A673 (cell line): ENCODE measurements around the gene NLRX1. TPM values are rescaled to one million over a fixed set of nuclear protein-coding genes. Genes with fewer than 3 reads are reported as not detected.

Experiments
- BruUV-seq: library from RNA; stranded (reverse); fragments of 400-500 nt; replicated peaks from 2 replicates; lab custom pipeline; 2021; lab: Mats Ljungman, UMichigan
- CTCF ChIA-PET: fragments of 300-600 bp; sonication (Branson Sonifier 250); formaldehyde crosslinking; loops from one replicate; lab custom pipeline; 2022; ENCODE audit warnings: antibody characterized with exemption; lab: Charles Lee
- POLR2A ChIA-PET: fragments of 300-600 bp; sonication (Branson Sonifier 250); formaldehyde crosslinking; loops from one replicate; lab custom pipeline; 2022; ENCODE audit warnings: antibody characterized with exemption; ENCODE audit not compliant: low non-redundant PET; lab: Charles Lee
- DNase-seq: peaks from one replicate; pipeline ENCODE4 v3.0.0-alpha.2; 2015; ENCODE audit warnings: low spot score
- H3K27ac ChIP-seq: fragments of 200-600 bp; sonication (generic); 2 replicates; pipeline ENCODE4 v1.5.1; 2016; ENCODE audit warnings: mixed run types, low read depth, mild to moderate bottlenecking, mixed read lengths, antibody characterized with exemption, low read length; ENCODE audit not compliant: poor library complexity, severe bottlenecking
- H3K27me3 ChIP-seq: fragments of 200-600 bp; sonication (generic); replicated peaks from 2 replicates; pipeline ENCODE4 v1.6.1; 2017; ENCODE audit warnings: mixed run types, low read depth, mild to moderate bottlenecking, mixed read lengths, antibody characterized with exemption, low read length; ENCODE audit not compliant: insufficient read depth, poor library complexity
- H3K36me3 ChIP-seq: fragments of 200-600 bp; sonication (generic); 2 replicates; pipeline ENCODE4 v1.6.1; 2016; ENCODE audit warnings: mixed run types, mild to moderate bottlenecking, mixed read lengths, antibody characterized with exemption, low read length; ENCODE audit not compliant: insufficient read depth, poor library complexity, severe bottlenecking
- H3K4me1 ChIP-seq: fragments of 200-600 bp; sonication (generic); 2 replicates; pipeline ENCODE4 v1.6.1; 2017; ENCODE audit warnings: mixed run types, mild to moderate bottlenecking, mixed read lengths, antibody characterized with exemption, low read length; ENCODE audit not compliant: insufficient read depth, poor library complexity, severe bottlenecking
- H3K4me3 ChIP-seq: fragments of 200-600 bp; sonication (generic); 2 replicates; pipeline ENCODE4 v1.5.1; 2016; ENCODE audit warnings: low read depth, mixed run types, mild to moderate bottlenecking, mixed read lengths, low read length; ENCODE audit not compliant: poor library complexity, severe bottlenecking
- H3K9me3 ChIP-seq: fragments of 200-600 bp; sonication (generic); 2 replicates; pipeline ENCODE4 v1.6.1; 2016; ENCODE audit warnings: mixed run types, low read depth, mild to moderate bottlenecking, mixed read lengths, antibody characterized with exemption, low read length; ENCODE audit not compliant: poor library complexity, severe bottlenecking
- CTCF ChIP-seq: fragments of 300-800, 200-600 bp; sonication (generic); conservative IDR thresholded peaks from 2 replicates; pipeline ENCODE4 v1.5.1; 2017; ENCODE audit warnings: low read depth, mild to moderate bottlenecking, antibody characterized with exemption, low read length, moderate library complexity, mixed read lengths
- EZH2 ChIP-seq: fragments of 200-600 bp; sonication (generic); IDR thresholded peaks from 2 replicates; pipeline ENCODE4 v1.6.1; 2017; ENCODE audit warnings: borderline replicate concordance, low read depth, mild to moderate bottlenecking, mixed read lengths, antibody characterized with exemption, low read length; ENCODE audit not compliant: poor library complexity, severe bottlenecking
- intact Hi-C: fragments of 100-400 bp; cut with micrococcal nuclease; formaldehyde crosslinking; loops from one replicate; pipeline ENCODE4 v1.10.0; 2022; ENCODE audit not compliant: unreplicated experiment
- total RNA-seq: library from RNA; stranded (reverse); gene quantifications from 2 replicates; pipeline ENCODE4 v1.2.3, GENCODE V29; 2021

Gene NLRX1
- total RNA-seq, 1 experiment from 2014 or later: 1.4 TPM

DNA sequence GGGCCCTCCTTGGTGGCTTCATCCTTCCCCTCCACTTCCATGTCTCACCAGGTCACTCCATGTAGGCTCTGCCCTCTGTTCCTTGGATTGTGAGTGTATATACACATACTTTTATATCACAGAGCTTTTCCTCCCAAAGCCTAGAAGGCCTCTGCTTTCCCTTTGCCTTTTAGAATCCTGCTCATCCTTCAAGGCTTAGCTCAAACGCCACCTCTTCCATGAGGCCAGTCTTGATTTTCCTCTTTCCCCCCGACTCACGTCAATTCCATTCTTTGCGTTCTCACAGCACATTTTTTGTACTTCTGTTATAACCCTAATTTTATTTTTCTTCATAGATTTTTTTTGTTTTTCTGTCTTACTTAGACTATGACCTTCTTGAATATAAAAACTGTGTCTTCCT, 15.9 kb upstream of the NLRX1 start:
- TF ChIP-seq CTCF (no peak), EZH2 (no peak)
- BruUV-seq: no TSS peak
- ChIA-PET POLR2A (no interaction called here), CTCF (no interaction called here)
- Histone ChIP-seq H3K4me3 (no peak overlapping the region), H3K4me1 (peaks cover 10% of the 10 kb centered on the region), H3K36me3 (no peaks in the 10 kb centered on the region), H3K27me3 (peaks cover 5% of the 10 kb centered on the region), H3K9me3 (no peaks in the 10 kb centered on the region), H3K27ac (no peak overlapping the region)
- intact Hi-C loops: no loop called here
- no peak for DNase-seq

DNA sequence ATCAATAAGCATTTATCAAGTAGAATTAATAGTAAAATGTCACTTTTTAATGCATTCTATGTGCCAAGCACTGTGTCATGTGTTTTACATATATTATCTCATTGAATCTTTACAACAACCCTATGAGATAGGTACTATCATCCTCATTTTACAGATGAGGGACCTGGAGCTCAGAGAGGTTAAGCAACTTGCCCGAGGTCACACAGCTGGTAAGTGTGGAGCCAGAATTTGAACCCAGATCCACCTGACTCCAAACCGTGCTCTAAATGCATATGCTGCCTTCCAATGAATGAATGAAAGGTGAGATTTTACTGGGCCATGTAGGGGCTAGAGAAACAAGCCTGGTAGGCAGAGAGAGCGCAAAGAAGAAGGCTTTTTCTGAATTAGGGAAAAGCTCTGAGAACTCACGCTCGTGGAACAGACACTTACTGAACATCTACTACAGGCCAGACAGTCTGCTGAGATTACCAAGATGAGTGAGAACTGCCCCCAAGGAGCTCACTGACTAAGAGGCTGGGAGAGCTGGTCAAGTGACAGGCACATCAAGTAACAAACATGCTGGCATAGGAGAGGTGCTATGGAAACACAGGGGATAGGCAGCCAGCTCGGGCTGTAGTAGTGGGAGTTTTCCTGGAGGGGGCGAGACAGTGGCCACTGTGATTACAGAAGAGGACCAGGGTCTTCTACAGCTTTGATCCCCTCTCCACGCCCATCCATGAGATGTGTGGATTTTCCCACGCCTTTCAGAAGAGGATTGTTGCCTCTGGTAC, 15.3 kb upstream of the NLRX1 start:
- peaks cover 5% of the 10 kb centered on the region for H3K27me3 ChIP-seq

DNA sequence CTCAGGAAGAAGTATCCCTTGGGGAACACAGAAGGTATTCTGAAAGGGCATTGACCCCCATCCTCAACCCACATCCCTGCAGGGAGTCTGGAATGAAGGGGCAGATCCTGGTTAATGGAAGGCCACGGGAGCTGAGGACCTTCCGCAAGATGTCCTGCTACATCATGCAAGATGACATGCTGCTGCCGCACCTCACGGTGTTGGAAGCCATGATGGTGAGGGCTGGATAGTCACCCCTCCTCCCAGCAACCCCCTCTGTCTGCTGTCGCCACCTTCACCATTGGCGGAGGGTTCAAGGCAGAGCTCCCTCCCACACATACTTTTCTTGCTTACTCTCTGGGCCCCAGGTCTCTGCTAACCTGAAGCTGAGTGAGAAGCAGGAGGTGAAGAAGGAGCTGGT, 14.3 kb upstream of the NLRX1 start:
- intact Hi-C loops: no loop called here
- BruUV-seq: no TSS peak
- DNase-seq: no peak
- no peak overlapping the region for H3K4me3 ChIP-seq
- TF ChIP-seq EZH2: no peak
- no peak for TF ChIP-seq CTCF
- peaks cover 6% of the 10 kb centered on the region for H3K4me1 ChIP-seq
- ChIA-PET CTCF (no interaction called here), POLR2A (no interaction called here)
- H3K9me3 ChIP-seq: no peaks in the 10 kb centered on the region
- H3K27me3 ChIP-seq: peaks cover 5% of the 10 kb centered on the region
- no peaks in the 10 kb centered on the region for H3K36me3 ChIP-seq
- H3K27ac ChIP-seq: no peak overlapping the region

More for the DNA sequence above, 15.3 kb upstream of the NLRX1 start:
- H3K4me3 ChIP-seq: no peak overlapping the region
- no peak for TF ChIP-seq EZH2
- peak; percentile 41 for TF ChIP-seq CTCF
- no peak for DNase-seq
- POLR2A ChIA-PET: no interaction called here
- no peaks in the 10 kb centered on the region for H3K9me3 ChIP-seq
- CTCF ChIA-PET: no interaction called here
- no peak overlapping the region for H3K27ac ChIP-seq
- intact Hi-C loops: no loop called here
- BruUV-seq: no TSS peak
- no peaks in the 10 kb centered on the region for H3K36me3 ChIP-seq
- H3K4me1 ChIP-seq: peaks cover 10% of the 10 kb centered on the region
